WERI-Rb-1 (cell line): ENCODE data around the gene COX14.

ENCODE experiments used
- DNase-seq: peaks from one replicate; pipeline ENCODE4 v3.0.0-alpha.2; 2020
- H3K27ac ChIP-seq: fragments of 250-450 bp; sonication (Bioruptor Pico); 2 replicates; pipeline ENCODE4 v1.5.1; 2020; ENCODE audit warnings: mild to moderate bottlenecking, moderate library complexity
- H3K27me3 ChIP-seq: fragments of 250-450 bp; sonication (Bioruptor Pico); 2 replicates; pipeline ENCODE4 v1.5.1; 2021; ENCODE audit warnings: mild to moderate bottlenecking, low read depth, moderate library complexity; ENCODE audit not compliant: insufficient read depth, severe bottlenecking
- H3K36me3 ChIP-seq: fragments of 250-450 bp; sonication (Bioruptor Pico); 2 replicates; pipeline ENCODE4 v1.5.1; 2020; ENCODE audit warnings: mild to moderate bottlenecking, moderate library complexity
- H3K4me3 ChIP-seq: 2 replicates; pipeline ENCODE4 v1.5.1; 2011; ENCODE audit warnings: low read depth, mild to moderate bottlenecking, control low read depth, low read length
- H3K9me3 ChIP-seq: fragments of 250-450 bp; sonication (Bioruptor Pico); 2 replicates; pipeline ENCODE4 v1.5.1; 2021; ENCODE audit warnings: mild to moderate bottlenecking, moderate library complexity; ENCODE audit not compliant: severe bottlenecking
- CTCF ChIP-seq: IDR thresholded peaks from 2 replicates; pipeline ENCODE4 v1.5.1; 2011; ENCODE audit warnings: low read depth, mild to moderate bottlenecking, control low read depth, inconsistent platforms, low read length

COX14 gene

GRCh38 chr12:50069539-50069938, 42.5 kb upstream of the COX14 start:
- H3K27me3 ChIP-seq = no peaks in the 10 kb centered on the region
- DNase-seq = no peak
- no peak for TF ChIP-seq CTCF
- H3K4me3 ChIP-seq = no peak overlapping the region
- H3K27ac ChIP-seq = no peak overlapping the region
- H3K36me3 ChIP-seq = 0 out of 2 replicates have a peak, but pooled peaks cover 6% of the 10 kb centered on the region
- no peaks in the 10 kb centered on the region for H3K9me3 ChIP-seq

GRCh38 chr12:50070314-50071060, 41.5 kb upstream of the COX14 start:
- H3K27ac ChIP-seq = no peak overlapping the region
- no peaks in the 10 kb centered on the region for H3K9me3 ChIP-seq
- no peaks in the 10 kb centered on the region for H3K27me3 ChIP-seq
- DNase-seq = peak; percentile 82
- H3K4me3 ChIP-seq = no peak overlapping the region
- TF ChIP-seq CTCF = peak; percentile 91
- H3K36me3 ChIP-seq = 0 out of 2 replicates have a peak, but pooled peaks cover 6% of the 10 kb centered on the region

- H3K9me3 ChIP-seq = no peaks in the 10 kb centered on the region
- 0 out of 2 replicates have a peak, but pooled peaks cover 6% of the 10 kb centered on the region for H3K36me3 ChIP-seq
- no peak overlapping the region for H3K4me3 ChIP-seq
- no peak for TF ChIP-seq CTCF
- DNase-seq = no peak
- H3K27ac ChIP-seq = no peak overlapping the region
- H3K27me3 ChIP-seq = no peaks in the 10 kb centered on the region
Measured at GRCh38 chr12:50072198-50072907, 39.7 kb upstream of the COX14 start.

- Histone ChIP-seq H3K27ac (no peak overlapping the region), H3K9me3 (no peaks in the 10 kb centered on the region), H3K36me3 (0 out of 2 replicates have a peak, but pooled peaks cover 6% of the 10 kb centered on the region), H3K4me3 (no peak overlapping the region), H3K27me3 (no peaks in the 10 kb centered on the region)
- no peak for TF ChIP-seq CTCF
- no peak for DNase-seq
Measured at GRCh38 chr12:50073206-50073605, 38.8 kb upstream of the COX14 start.

GRCh38 chr12:50073712-50074111, 38.3 kb upstream of the COX14 start:
- TF ChIP-seq CTCF = no peak
- no peak overlapping the region for H3K4me3 ChIP-seq
- H3K9me3 ChIP-seq = no peaks in the 10 kb centered on the region
- no peak overlapping the region for H3K27ac ChIP-seq
- 0 out of 2 replicates have a peak, but pooled peaks cover 4% of the 10 kb centered on the region for H3K36me3 ChIP-seq
- no peaks in the 10 kb centered on the region for H3K27me3 ChIP-seq
- DNase-seq = no peak
